GM12872 (cell line): ENCODE results near the gene SYT8.

Experiments used
- CTCF ChIP-seq: IDR thresholded peaks from 3 replicates; pipeline ENCODE4 v1.5.1; 2011; ENCODE audit warnings: low read depth, mild to moderate bottlenecking, low read length, moderate library complexity; ENCODE audit not compliant: insufficient read depth

Gene SYT8

GRCh38 chr11:1826552-1827094 is 8.2 kb upstream of the SYT8 start:
- no peak for TF ChIP-seq CTCF

- no peak for TF ChIP-seq CTCF
Measured at GRCh38 chr11:1827095-1827813, 7.5 kb upstream of the SYT8 start.

GRCh38 chr11:1827931-1828330 is 6.9 kb upstream of the SYT8 start:
- no peak for TF ChIP-seq CTCF

GRCh38 chr11:1828542-1828941 is 6.2 kb upstream of the SYT8 start:
- no peak for TF ChIP-seq CTCF

- TF ChIP-seq CTCF = no peak
Measured at GRCh38 chr11:1829039-1829820, 5.6 kb upstream of the SYT8 start.

GRCh38 chr11:1830004-1830321 is 4.8 kb upstream of the SYT8 start:
- TF ChIP-seq CTCF = no peak

GRCh38 chr11:1830322-1831223 is 4.2 kb upstream of the SYT8 start:
- no peak for TF ChIP-seq CTCF
